Hematopoietic multipotent progenitor cell (in vitro differentiated cells): ENCODE data around the gene CACNA2D3. TPM values are rescaled to one million over a fixed set of nuclear protein-coding genes. Genes with fewer than 3 reads are reported as not detected.

Experiments
- DNase-seq, 3 donors: peaks; one replicate each; pipeline ENCODE4 v3.0.0-alpha.2; 2011 to 2015; ENCODE audit warnings: low read depth in 2 of 3, low spot score in 2 of 3
- total RNA-seq: library from RNA; depleted of rRNA; stranded (reverse); fragments of >200 nt; gene quantifications from one replicate; pipeline ENCODE4 v1.2.3, GENCODE V29; 2012

CACNA2D3 gene
- total RNA-seq, 1 donor, result under 0.01 TPM

- no peak for DNase-seq
Observed at GRCh38 chr3:54709785-54710184, 587.4 kb downstream of the CACNA2D3 start.

- no peak for DNase-seq
Observed at GRCh38 chr3:54710954-54711353, 588.6 kb downstream of the CACNA2D3 start.

- DNase-seq, result no peak
Observed at GRCh38 chr3:54712539-54712938, 590.2 kb downstream of the CACNA2D3 start.

GRCh38 chr3:54713031-54713430 lies 590.7 kb downstream of the CACNA2D3 start:
- no peak for DNase-seq

- no peak for DNase-seq
Observed at GRCh38 chr3:54713455-54713854, 591.1 kb downstream of the CACNA2D3 start.

- no peak for DNase-seq
Observed at GRCh38 chr3:54714035-54714434, 591.7 kb downstream of the CACNA2D3 start.

- DNase-seq, result no peak
Observed at GRCh38 chr3:54717506-54717905, 595.2 kb downstream of the CACNA2D3 start.

GRCh38 chr3:54719914-54720313 lies 597.6 kb downstream of the CACNA2D3 start:
- no peak for DNase-seq

- no peak for DNase-seq
Observed at GRCh38 chr3:54720604-54721003, 598.3 kb downstream of the CACNA2D3 start.

- no peak for DNase-seq
Observed at GRCh38 chr3:54731732-54732445, 609.5 kb downstream of the CACNA2D3 start.

GRCh38 chr3:54733106-54734006 lies 611.0 kb downstream of the CACNA2D3 start:
- no peak for DNase-seq

- DNase-seq, result no peak
Observed at GRCh38 chr3:54736459-54736858, 614.1 kb downstream of the CACNA2D3 start.

GRCh38 chr3:54743755-54744154 lies 621.4 kb downstream of the CACNA2D3 start:
- DNase-seq, result no peak

- no peak for DNase-seq
Observed at GRCh38 chr3:54744291-54744690, 621.9 kb downstream of the CACNA2D3 start.

- DNase-seq, result no peak
Observed at GRCh38 chr3:54745843-54746242, 623.5 kb downstream of the CACNA2D3 start.

GRCh38 chr3:54746722-54747121 lies 624.4 kb downstream of the CACNA2D3 start:
- no peak for DNase-seq

GRCh38 chr3:54755756-54756155 lies 633.4 kb downstream of the CACNA2D3 start:
- DNase-seq, result no peak

GRCh38 chr3:54756330-54756731 lies 634.0 kb downstream of the CACNA2D3 start:
- no peak for DNase-seq

GRCh38 chr3:54758461-54758860 lies 636.1 kb downstream of the CACNA2D3 start:
- no peak for DNase-seq

- DNase-seq, result no peak
Observed at GRCh38 chr3:54759166-54759565, 636.8 kb downstream of the CACNA2D3 start.

- no peak for DNase-seq
Observed at GRCh38 chr3:54760201-54760600, 637.8 kb downstream of the CACNA2D3 start.

- no peak for DNase-seq
Observed at GRCh38 chr3:54761637-54762036, 639.3 kb downstream of the CACNA2D3 start.
